ENCODE measurements around the gene AHDC1.
A peak's percentile ranks its signal among the peaks of the same experiment; 100 is the strongest.
"Not testable (repeated sequence)": the region's sequence is repeated elsewhere in the genome, so short reads cannot be mapped to it uniquely, and the experiment has no call there.

Gene AHDC1

GRCh38 chr1:27603681-27604578 is at the start of gene AHDC1:
Gene AHDC1 (minus strand): TSS chr1:27604144. CDS start chr1:27552115, 52,029 bp downstream.
- peak; percentile 94 for DNase-seq (ENCODE audit: low spot score)

GRCh38 chr1:27652111-27652864 is 48.3 kb upstream of the AHDC1 start:
- no peak for DNase-seq (ENCODE audit: low spot score)

GRCh38 chr1:27650539-27651175 is 46.7 kb upstream of the AHDC1 start:
- no peak for DNase-seq (ENCODE audit: low spot score)

- no peak for DNase-seq (ENCODE audit: low spot score)
Observed at GRCh38 chr1:27650171-27650538, 46.2 kb upstream of the AHDC1 start.

GRCh38 chr1:27649306-27649635 is 45.3 kb upstream of the AHDC1 start:
- DNase-seq (ENCODE audit: low spot score), result no peak

- DNase-seq (ENCODE audit: low spot score), result no peak
Observed at GRCh38 chr1:27648602-27649305, 44.8 kb upstream of the AHDC1 start.

GRCh38 chr1:27647328-27647727 is 43.4 kb upstream of the AHDC1 start:
- DNase-seq (ENCODE audit: low spot score), result no peak

GRCh38 chr1:27646676-27647075 is 42.7 kb upstream of the AHDC1 start:
- DNase-seq (ENCODE audit: low spot score), result no peak

- no peak for DNase-seq (ENCODE audit: low spot score)
Observed at GRCh38 chr1:27645071-27645415, 41.1 kb upstream of the AHDC1 start.

GRCh38 chr1:27644369-27645070 is 40.6 kb upstream of the AHDC1 start:
- no peak for DNase-seq (ENCODE audit: low spot score)

- peak; percentile 77 for DNase-seq (ENCODE audit: low spot score)
Observed at GRCh38 chr1:27643600-27644368, 39.8 kb upstream of the AHDC1 start.

- not testable (repeated sequence) for DNase-seq (ENCODE audit: low spot score)
Observed at GRCh38 chr1:27640514-27640913, 36.6 kb upstream of the AHDC1 start.

- no peak for DNase-seq (ENCODE audit: low spot score)
Observed at GRCh38 chr1:27638805-27639204, 34.9 kb upstream of the AHDC1 start.

- no peak for DNase-seq (ENCODE audit: low spot score)
Observed at GRCh38 chr1:27638047-27638734, 34.2 kb upstream of the AHDC1 start.

- DNase-seq (ENCODE audit: low spot score), result no peak
Observed at GRCh38 chr1:27635396-27636142, 31.6 kb upstream of the AHDC1 start.

GRCh38 chr1:27634985-27635367 is 31.0 kb upstream of the AHDC1 start, which contains the start of gene FGR:
Gene FGR (minus strand): TSS chr1:27635185. CDS start chr1:27623916, 11,269 bp downstream.
- no peak for DNase-seq (ENCODE audit: low spot score)

- DNase-seq (ENCODE audit: low spot score), result peak; percentile 43
Observed at GRCh38 chr1:27634177-27634984, 30.4 kb upstream of the AHDC1 start.

- DNase-seq (ENCODE audit: low spot score), result no peak
Observed at GRCh38 chr1:27633640-27634176, 29.8 kb upstream of the AHDC1 start.

Measured in AG08396 (cell line).